ENCODE results near the gene CCL20. TPM values are rescaled to one million over a fixed set of nuclear protein-coding genes. Genes with fewer than 3 reads are reported as not detected.

Gene CCL20
- total RNA-seq, 4 donors from 2014 or later = 0.40 to 1.5 TPM; not detected in 2

GRCh38 chr2:227862741-227863588 is 49.3 kb downstream of the CCL20 start:
- no peaks in the 10 kb centered on the region for H3K36me3 ChIP-seq
- intact Hi-C loops (cut with DNase I; ENCODE audit: low total_unique reads) (no loop called here), in situ Hi-C loops (cut with MboI; ENCODE audit: low sequenced_read_pairs in 4 of 4) (no loop called here)
- H3K27me3 ChIP-seq = no peaks in the 10 kb centered on the region
- TF ChIP-seq POLR2A (IDR thresholded peaks at IDR 0.05) (no peak), CTCF (IDR thresholded peaks at IDR 0.05 in 4 of 5, conservative IDR thresholded peaks at IDR 0.05 in 1 of 5) (no peak)
- peak in 1 of 2 donors; percentile 47 for DNase-seq
- H3K9me3 ChIP-seq = no peaks in the 10 kb centered on the region
- H3K4me3 ChIP-seq = no peak overlapping the region
- no peak overlapping the region for H3K27ac ChIP-seq
- H3K4me1 ChIP-seq = no peaks in the 10 kb centered on the region
- ATAC-seq = peak; percentile 46 to 58

DNA sequence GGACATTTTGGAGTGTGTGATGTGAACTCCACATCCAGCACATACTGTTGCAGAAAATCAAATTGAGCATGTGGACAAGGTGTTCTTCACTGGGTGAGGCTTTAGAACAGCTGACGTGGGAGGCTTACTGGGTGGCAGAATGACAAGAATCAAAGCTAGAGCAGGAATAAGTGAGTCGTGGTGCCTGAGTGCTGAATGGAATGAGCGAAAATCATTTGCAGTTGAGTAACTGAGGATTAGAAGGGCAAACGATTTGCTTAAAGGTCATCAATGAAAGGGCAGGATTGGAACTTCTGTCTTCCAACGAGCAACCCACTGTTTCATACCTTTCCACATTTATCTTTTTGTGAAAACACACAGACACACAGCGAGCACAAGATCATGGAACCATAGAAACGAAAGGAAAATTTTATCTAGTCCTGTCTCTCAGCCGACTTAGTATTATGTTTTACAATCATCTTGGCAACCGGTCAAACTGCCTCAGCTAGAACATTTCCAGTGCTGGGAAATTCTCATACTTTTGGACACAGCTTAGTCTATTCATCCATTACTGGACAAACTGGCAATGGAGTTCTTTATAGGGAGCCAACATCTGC is 50.6 kb downstream of the CCL20 start:
- no peak for TF ChIP-seq POLR2A (IDR thresholded peaks at IDR 0.05)
- no peak for TF ChIP-seq CTCF (IDR thresholded peaks at IDR 0.05 in 4 of 5, conservative IDR thresholded peaks at IDR 0.05 in 1 of 5)
- no peaks in the 10 kb centered on the region for H3K9me3 ChIP-seq
- intact Hi-C loops (cut with DNase I; ENCODE audit: low total_unique reads) (no loop called here), in situ Hi-C loops (cut with MboI; ENCODE audit: low sequenced_read_pairs in 4 of 4) (no loop called here)
- H3K27ac ChIP-seq = peak overlapping the region in 1 of 4 donors; percentile 35
- DNase-seq (no peak), ATAC-seq (peak in 1 of 2 donors; percentile 68)
- no peaks in the 10 kb centered on the region for H3K4me1 ChIP-seq
- H3K36me3 ChIP-seq = no peaks in the 10 kb centered on the region
- peak overlapping the region in 1 of 4 donors; percentile 11 for H3K4me3 ChIP-seq
- H3K27me3 ChIP-seq = no peaks in the 10 kb centered on the region

GRCh38 chr2:227865291-227865690 is 51.6 kb downstream of the CCL20 start:
- Histone ChIP-seq H3K27ac (no peak overlapping the region), H3K27me3 (no peaks in the 10 kb centered on the region), H3K4me1 (no peaks in the 10 kb centered on the region), H3K36me3 (no peaks in the 10 kb centered on the region), H3K9me3 (no peaks in the 10 kb centered on the region), H3K4me3 (no peak overlapping the region)
- in situ Hi-C loops (cut with MboI; ENCODE audit: low sequenced_read_pairs in 4 of 4) = no loop called here
- intact Hi-C loops (cut with DNase I; ENCODE audit: low total_unique reads) = no loop called here
- TF ChIP-seq POLR2A (IDR thresholded peaks at IDR 0.05) = no peak
- no peak for TF ChIP-seq CTCF (IDR thresholded peaks at IDR 0.05 in 4 of 5, conservative IDR thresholded peaks at IDR 0.05 in 1 of 5)
- DNase-seq = no peak
- no peak for ATAC-seq

Other genes with a start within 250 kb of the CCL20 start
- not detected for gene SCYGR2, start 214.9 kb upstream of the CCL20 start, total RNA-seq
- gene SCYGR3, start 199.0 kb upstream of the CCL20 start, total RNA-seq = not detected
- gene SCYGR4, start 196.3 kb upstream of the CCL20 start, total RNA-seq = not detected
- gene SCYGR5, start 147.0 kb upstream of the CCL20 start, total RNA-seq = not detected
- gene SLC19A3, start 95.8 kb upstream of the CCL20 start, total RNA-seq = under 1 TPM in 3 of 4 donors, not detected in 1; 0.20 to 0.82 (median 0.80) TPM
- gene SCYGR6, start 89.1 kb upstream of the CCL20 start, total RNA-seq = not detected
- not detected for gene SCYGR7, start 85.5 kb upstream of the CCL20 start, total RNA-seq
- not detected for gene SCYGR8, start 67.9 kb upstream of the CCL20 start, total RNA-seq
- gene DAW1, start 57.8 kb downstream of the CCL20 start, total RNA-seq = not detected